Panc1 (cell line): ENCODE measurements around the gene TBC1D2B. TPM values are rescaled to one million over a fixed set of nuclear protein-coding genes. Genes with fewer than 3 reads are reported as not detected.

ENCODE experiments used
- ATAC-seq: fragments of 200-7000 bp; cut with Tn5 transposase; 2 replicates; pipeline ENCODE4 v1.9.1; 2020; ENCODE audit warnings: mild to moderate bottlenecking, moderate library complexity
- BruUV-seq: library from RNA; stranded (reverse); fragments of 400-500 nt; replicated peaks from 2 replicates; lab custom pipeline; 2021; lab: Mats Ljungman, UMichigan
- CTCF ChIA-PET: fragments of 300-600 bp; sonication (Branson Sonifier 250); formaldehyde crosslinking; loops from one replicate; lab custom pipeline; 2022; ENCODE audit warnings: antibody characterized with exemption; lab: Charles Lee
- POLR2A ChIA-PET: fragments of 300-600 bp; sonication (Branson Sonifier 250); formaldehyde crosslinking; loops from one replicate; lab custom pipeline; 2022; ENCODE audit warnings: antibody characterized with exemption; lab: Charles Lee
- DNase-seq: peaks from one replicate; pipeline ENCODE4 v3.0.0-alpha.2; 2010; ENCODE audit warnings: low read depth, low spot score
- H3K27ac ChIP-seq: 2 replicates; pipeline ENCODE4 v1.5.1; 2011; ENCODE audit warnings: mild to moderate bottlenecking, low read length, inconsistent platforms
- H3K27me3 ChIP-seq: fragments of 200-500 bp; sonication (Bioruptor generic); 2 replicates; pipeline ENCODE4 v1.6.0; 2014; ENCODE audit warnings: low read length, inconsistent platforms; ENCODE audit not compliant: control insufficient read depth, insufficient read depth
- H3K36me3 ChIP-seq: fragments of 200-500 bp; sonication (Bioruptor generic); 2 replicates; pipeline ENCODE4 v1.5.1; 2014; ENCODE audit warnings: inconsistent platforms, mild to moderate bottlenecking, low read length, moderate library complexity; ENCODE audit not compliant: control insufficient read depth, insufficient read depth
- H3K4me1 ChIP-seq: 2 replicates; pipeline ENCODE4 v1.5.1; 2011; ENCODE audit warnings: inconsistent platforms, mild to moderate bottlenecking, low read length, moderate library complexity; ENCODE audit not compliant: control insufficient read depth, insufficient read depth
- H3K4me3 ChIP-seq, 2 experiments: 2 replicates each; pipeline ENCODE4 v1.5.1; 2011 to 2012; ENCODE audit warnings: low read depth in 2 of 2, low read length in 2 of 2, mild to moderate bottlenecking in 2 of 2, inconsistent platforms in 1 of 2, moderate library complexity in 1 of 2
- H3K9me3 ChIP-seq: fragments of 200-500 bp; sonication (Bioruptor generic); 2 replicates; pipeline ENCODE4 v1.5.1; 2014; ENCODE audit warnings: low read depth, mild to moderate bottlenecking, inconsistent platforms, low read length, moderate library complexity; ENCODE audit not compliant: control insufficient read depth, insufficient read depth
- POLR2AphosphoS5 ChIP-seq: IDR thresholded peaks from 2 replicates; pipeline ENCODE4 v1.6.1; 2012; ENCODE audit warnings: mild to moderate bottlenecking, low read depth, low read length, moderate library complexity
- SIN3A ChIP-seq: IDR thresholded peaks from 2 replicates; pipeline ENCODE4 v1.6.1; 2012; ENCODE audit warnings: low read depth, mild to moderate bottlenecking, low read length, moderate library complexity, borderline replicate concordance; ENCODE audit not compliant: insufficient read depth
- TCF7L2 ChIP-seq: IDR thresholded peaks from 2 replicates; pipeline ENCODE4 v1.6.1; 2011; ENCODE audit warnings: mild to moderate bottlenecking, low read depth, low read length, inconsistent platforms
- in situ Hi-C: cut with HindIII; loops from 2 replicates; pipeline ENCODE4 v1.10.0; 2016; ENCODE audit warnings: low sequenced_read_pairs, low pct_unique_long_range_greater_than_20kb
- intact Hi-C: fragments of 100-400 bp; cut with micrococcal nuclease; formaldehyde crosslinking; loops from one replicate; pipeline ENCODE4 v1.10.0; 2022; ENCODE audit not compliant: unreplicated experiment
- total RNA-seq: library from RNA; stranded (reverse); gene quantifications from one replicate; pipeline ENCODE4 v1.2.1, GENCODE V29; 2021; ENCODE audit not compliant: unreplicated experiment
- TF ChIP-seq, protein P1 (sequence below): fragments of 450-650 bp; IDR thresholded peaks from 2 replicates; pipeline ENCODE4 v1.5.1; 2017; ENCODE audit warnings: mild to moderate bottlenecking
- TF ChIP-seq, protein P2 (sequence below), 2 experiments: IDR thresholded peaks; 2 replicates each; pipeline ENCODE4 v1.6.1; 2011 to 2012; ENCODE audit warnings: low read depth in 2 of 2, control low read depth in 1 of 2, low read length in 1 of 2, mild to moderate bottlenecking in 1 of 2, moderate library complexity in 1 of 2; ENCODE audit not compliant: insufficient read depth in 1 of 2

Gene TBC1D2B
- total RNA-seq, 1 experiment from 2014 or later, result 59.3 TPM

DNA sequence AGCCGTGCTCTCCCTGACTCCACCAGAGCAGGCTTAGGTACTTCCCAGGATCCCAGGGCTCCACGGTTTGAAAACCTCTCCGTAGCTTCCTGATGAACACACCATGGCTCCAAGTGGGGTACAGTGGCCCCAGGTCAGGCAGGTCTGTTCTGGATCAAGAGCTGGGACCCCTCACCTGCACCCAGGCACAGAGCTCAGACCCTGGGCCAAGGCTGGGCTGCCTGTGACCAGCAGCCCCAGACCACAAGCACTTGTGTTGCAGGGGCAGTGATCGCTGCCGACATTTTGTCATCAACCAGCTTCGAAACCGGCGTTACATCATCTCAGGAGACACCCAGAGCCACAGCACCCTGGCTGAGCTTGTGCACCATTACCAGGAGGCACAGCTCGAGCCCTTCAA lies 20.2 kb upstream of the TBC1D2B start:
- Histone ChIP-seq H3K27ac (no peak overlapping the region), H3K4me1 (no peaks in the 10 kb centered on the region), H3K27me3 (no peaks in the 10 kb centered on the region), H3K9me3 (no peaks in the 10 kb centered on the region), H3K4me3 (no peak overlapping the region), H3K36me3 (no peaks in the 10 kb centered on the region)
- ChIA-PET POLR2A (no interaction called here), CTCF (no interaction called here)
- in situ Hi-C loops (no loop called here), intact Hi-C loops (no loop called here)
- no peak for TF ChIP-seq POLR2AphosphoS5
- no peak for TF ChIP-seq SIN3A
- TF ChIP-seq, protein P1, sequence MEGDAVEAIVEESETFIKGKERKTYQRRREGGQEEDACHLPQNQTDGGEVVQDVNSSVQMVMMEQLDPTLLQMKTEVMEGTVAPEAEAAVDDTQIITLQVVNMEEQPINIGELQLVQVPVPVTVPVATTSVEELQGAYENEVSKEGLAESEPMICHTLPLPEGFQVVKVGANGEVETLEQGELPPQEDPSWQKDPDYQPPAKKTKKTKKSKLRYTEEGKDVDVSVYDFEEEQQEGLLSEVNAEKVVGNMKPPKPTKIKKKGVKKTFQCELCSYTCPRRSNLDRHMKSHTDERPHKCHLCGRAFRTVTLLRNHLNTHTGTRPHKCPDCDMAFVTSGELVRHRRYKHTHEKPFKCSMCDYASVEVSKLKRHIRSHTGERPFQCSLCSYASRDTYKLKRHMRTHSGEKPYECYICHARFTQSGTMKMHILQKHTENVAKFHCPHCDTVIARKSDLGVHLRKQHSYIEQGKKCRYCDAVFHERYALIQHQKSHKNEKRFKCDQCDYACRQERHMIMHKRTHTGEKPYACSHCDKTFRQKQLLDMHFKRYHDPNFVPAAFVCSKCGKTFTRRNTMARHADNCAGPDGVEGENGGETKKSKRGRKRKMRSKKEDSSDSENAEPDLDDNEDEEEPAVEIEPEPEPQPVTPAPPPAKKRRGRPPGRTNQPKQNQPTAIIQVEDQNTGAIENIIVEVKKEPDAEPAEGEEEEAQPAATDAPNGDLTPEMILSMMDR, result no peak
- TF ChIP-seq, protein P2, sequence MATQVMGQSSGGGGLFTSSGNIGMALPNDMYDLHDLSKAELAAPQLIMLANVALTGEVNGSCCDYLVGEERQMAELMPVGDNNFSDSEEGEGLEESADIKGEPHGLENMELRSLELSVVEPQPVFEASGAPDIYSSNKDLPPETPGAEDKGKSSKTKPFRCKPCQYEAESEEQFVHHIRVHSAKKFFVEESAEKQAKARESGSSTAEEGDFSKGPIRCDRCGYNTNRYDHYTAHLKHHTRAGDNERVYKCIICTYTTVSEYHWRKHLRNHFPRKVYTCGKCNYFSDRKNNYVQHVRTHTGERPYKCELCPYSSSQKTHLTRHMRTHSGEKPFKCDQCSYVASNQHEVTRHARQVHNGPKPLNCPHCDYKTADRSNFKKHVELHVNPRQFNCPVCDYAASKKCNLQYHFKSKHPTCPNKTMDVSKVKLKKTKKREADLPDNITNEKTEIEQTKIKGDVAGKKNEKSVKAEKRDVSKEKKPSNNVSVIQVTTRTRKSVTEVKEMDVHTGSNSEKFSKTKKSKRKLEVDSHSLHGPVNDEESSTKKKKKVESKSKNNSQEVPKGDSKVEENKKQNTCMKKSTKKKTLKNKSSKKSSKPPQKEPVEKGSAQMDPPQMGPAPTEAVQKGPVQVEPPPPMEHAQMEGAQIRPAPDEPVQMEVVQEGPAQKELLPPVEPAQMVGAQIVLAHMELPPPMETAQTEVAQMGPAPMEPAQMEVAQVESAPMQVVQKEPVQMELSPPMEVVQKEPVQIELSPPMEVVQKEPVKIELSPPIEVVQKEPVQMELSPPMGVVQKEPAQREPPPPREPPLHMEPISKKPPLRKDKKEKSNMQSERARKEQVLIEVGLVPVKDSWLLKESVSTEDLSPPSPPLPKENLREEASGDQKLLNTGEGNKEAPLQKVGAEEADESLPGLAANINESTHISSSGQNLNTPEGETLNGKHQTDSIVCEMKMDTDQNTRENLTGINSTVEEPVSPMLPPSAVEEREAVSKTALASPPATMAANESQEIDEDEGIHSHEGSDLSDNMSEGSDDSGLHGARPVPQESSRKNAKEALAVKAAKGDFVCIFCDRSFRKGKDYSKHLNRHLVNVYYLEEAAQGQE (IDR thresholded peaks at IDR 0.05; ENCODE audit: insufficient read depth in 1 of 2, low read depth in 2 of 2, low read length in 1 of 2), result no peak
- no peak for TF ChIP-seq TCF7L2
- BruUV-seq, result no TSS peak
- DNase-seq (no peak), ATAC-seq (no peak)

DNA sequence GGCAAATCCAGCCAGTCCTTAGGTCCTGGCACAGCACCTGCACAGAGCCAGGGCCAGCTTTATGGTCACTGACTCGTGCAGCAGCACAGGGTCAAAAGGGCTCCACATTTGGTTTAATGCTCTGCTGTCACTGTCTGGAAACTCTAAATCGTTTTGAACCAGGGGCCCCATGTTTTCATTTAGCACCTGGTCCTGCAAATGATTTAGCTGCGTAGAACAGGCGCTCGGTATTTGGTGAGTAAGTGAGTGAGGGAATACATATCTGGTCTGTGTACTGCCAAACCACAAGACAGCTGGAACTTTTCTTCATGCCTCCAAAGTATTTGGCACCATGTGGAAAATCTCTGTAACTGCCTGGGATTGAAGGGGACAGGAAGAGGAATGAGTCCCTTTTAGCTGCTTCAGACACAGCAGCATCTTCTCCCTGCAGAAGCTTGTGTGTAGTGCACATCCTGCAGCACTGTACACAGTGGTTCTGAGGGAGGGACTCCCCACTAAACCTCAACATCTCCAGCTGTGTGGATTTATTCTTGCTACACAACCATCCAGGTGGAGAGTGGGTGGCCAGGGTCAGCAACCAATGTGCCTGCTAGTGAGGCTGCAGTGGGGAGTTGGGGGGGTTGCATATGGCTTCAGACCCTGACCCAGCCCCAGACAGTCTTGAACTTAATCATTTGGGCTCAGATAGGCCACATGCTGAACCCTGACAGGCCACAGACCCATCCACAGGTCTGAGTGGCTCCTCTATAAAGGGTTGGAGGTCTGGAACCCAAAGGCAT lies 15.9 kb upstream of the TBC1D2B start:
- Histone ChIP-seq H3K27me3 (no peaks in the 10 kb centered on the region), H3K4me3 (no peak overlapping the region), H3K4me1 (no peaks in the 10 kb centered on the region), H3K36me3 (no peaks in the 10 kb centered on the region), H3K27ac (no peak overlapping the region), H3K9me3 (no peaks in the 10 kb centered on the region)
- TF ChIP-seq SIN3A (no peak), POLR2AphosphoS5 (no peak), TCF7L2 (no peak)
- TF ChIP-seq, protein P2 (IDR thresholded peaks at IDR 0.05; ENCODE audit: insufficient read depth in 1 of 2, low read depth in 2 of 2, low read length in 1 of 2), result no peak
- TF ChIP-seq, protein P1, result no peak
- DNase-seq (no peak), ATAC-seq (no peak)
- ChIA-PET POLR2A (no interaction called here), CTCF (interaction anchor here (0.5 kb wide), 1 partner anchor 708 kb away, joined by 3 read pairs; no protein-coding TSS in a partner anchor)
- in situ Hi-C loops, result no loop called here
- BruUV-seq, result no TSS peak
- intact Hi-C loops, result no loop called here
